ENCODE data around the gene ANKRD10. TPM values are rescaled to one million over a fixed set of nuclear protein-coding genes. Genes with fewer than 3 reads are reported as not detected.

Gene ANKRD10
- total RNA-seq, 1 experiment from 2014 or later = 120 TPM

GRCh38 chr13:110866491-110867170 is 48.2 kb downstream of the ANKRD10 start:
- no peaks in the 10 kb centered on the region for H3K9me3 Mint-ChIP-seq (ENCODE audit: low read depth, unreplicated experiment)
- no peaks in the 10 kb centered on the region for H3K27me3 Mint-ChIP-seq (ENCODE audit: unreplicated experiment)
- intact Hi-C loops (cut with micrococcal nuclease; ENCODE audit: unreplicated experiment) = no loop called here
- H3K36me3 Mint-ChIP-seq (ENCODE audit: insufficient read depth, unreplicated experiment) = peaks cover 7% of the 10 kb centered on the region
- BruUV-seq (replicated peaks) = no TSS peak
- no peak for DNase-seq
- CTCF ChIA-PET = no interaction called here
- no peaks in the 10 kb centered on the region for H3K4me1 Mint-ChIP-seq (ENCODE audit: low read depth, unreplicated experiment)
- H3K4me3 Mint-ChIP-seq (ENCODE audit: low read depth, unreplicated experiment) = no peak overlapping the region
- no peak overlapping the region for H3K27ac Mint-ChIP-seq (ENCODE audit: unreplicated experiment)
- TF ChIP-seq, protein P1, sequence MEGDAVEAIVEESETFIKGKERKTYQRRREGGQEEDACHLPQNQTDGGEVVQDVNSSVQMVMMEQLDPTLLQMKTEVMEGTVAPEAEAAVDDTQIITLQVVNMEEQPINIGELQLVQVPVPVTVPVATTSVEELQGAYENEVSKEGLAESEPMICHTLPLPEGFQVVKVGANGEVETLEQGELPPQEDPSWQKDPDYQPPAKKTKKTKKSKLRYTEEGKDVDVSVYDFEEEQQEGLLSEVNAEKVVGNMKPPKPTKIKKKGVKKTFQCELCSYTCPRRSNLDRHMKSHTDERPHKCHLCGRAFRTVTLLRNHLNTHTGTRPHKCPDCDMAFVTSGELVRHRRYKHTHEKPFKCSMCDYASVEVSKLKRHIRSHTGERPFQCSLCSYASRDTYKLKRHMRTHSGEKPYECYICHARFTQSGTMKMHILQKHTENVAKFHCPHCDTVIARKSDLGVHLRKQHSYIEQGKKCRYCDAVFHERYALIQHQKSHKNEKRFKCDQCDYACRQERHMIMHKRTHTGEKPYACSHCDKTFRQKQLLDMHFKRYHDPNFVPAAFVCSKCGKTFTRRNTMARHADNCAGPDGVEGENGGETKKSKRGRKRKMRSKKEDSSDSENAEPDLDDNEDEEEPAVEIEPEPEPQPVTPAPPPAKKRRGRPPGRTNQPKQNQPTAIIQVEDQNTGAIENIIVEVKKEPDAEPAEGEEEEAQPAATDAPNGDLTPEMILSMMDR (IDR thresholded peaks at IDR 0.05; ENCODE audit: unreplicated experiment) = no peak

GRCh38 chr13:110863685-110864084 is 51.2 kb downstream of the ANKRD10 start:
- TF ChIP-seq, protein P1 (IDR thresholded peaks at IDR 0.05; ENCODE audit: unreplicated experiment) = no peak
- Mint-ChIP-seq H3K36me3 (ENCODE audit: insufficient read depth, unreplicated experiment) (no peaks in the 10 kb centered on the region), H3K9me3 (ENCODE audit: low read depth, unreplicated experiment) (no peaks in the 10 kb centered on the region), H3K27ac (ENCODE audit: unreplicated experiment) (no peak overlapping the region), H3K4me1 (ENCODE audit: low read depth, unreplicated experiment) (no peaks in the 10 kb centered on the region), H3K4me3 (ENCODE audit: low read depth, unreplicated experiment) (no peak overlapping the region), H3K27me3 (ENCODE audit: unreplicated experiment) (no peaks in the 10 kb centered on the region)
- DNase-seq = no peak
- CTCF ChIA-PET = no interaction called here
- BruUV-seq (replicated peaks) = no TSS peak
- intact Hi-C loops (cut with micrococcal nuclease; ENCODE audit: unreplicated experiment) = no loop called here

- TF ChIP-seq, protein P1 (IDR thresholded peaks at IDR 0.05; ENCODE audit: unreplicated experiment) = no peak
- no TSS peak for BruUV-seq (replicated peaks)
Measured at GRCh38 chr13:110860983-110861382, 53.9 kb downstream of the ANKRD10 start.

GRCh38 chr13:110856942-110857835 is 57.7 kb downstream of the ANKRD10 start:
- Mint-ChIP-seq H3K4me1 (ENCODE audit: low read depth, unreplicated experiment) (no peaks in the 10 kb centered on the region), H3K4me3 (ENCODE audit: low read depth, unreplicated experiment) (no peak overlapping the region), H3K27me3 (ENCODE audit: unreplicated experiment) (no peaks in the 10 kb centered on the region), H3K27ac (ENCODE audit: unreplicated experiment) (no peak overlapping the region), H3K36me3 (ENCODE audit: insufficient read depth, unreplicated experiment) (no peaks in the 10 kb centered on the region), H3K9me3 (ENCODE audit: low read depth, unreplicated experiment) (no peaks in the 10 kb centered on the region)
- no peak for DNase-seq
- intact Hi-C loops (cut with micrococcal nuclease; ENCODE audit: unreplicated experiment) = no loop called here
- no TSS peak for BruUV-seq (replicated peaks)
- TF ChIP-seq, protein P1 (IDR thresholded peaks at IDR 0.05; ENCODE audit: unreplicated experiment) = no peak
- CTCF ChIA-PET = no interaction called here

More at GRCh38 chr13:110860983-110861382, 53.9 kb downstream of the ANKRD10 start:
- Mint-ChIP-seq H3K36me3 (ENCODE audit: insufficient read depth, unreplicated experiment) (no peaks in the 10 kb centered on the region), H3K4me3 (ENCODE audit: low read depth, unreplicated experiment) (no peak overlapping the region), H3K27ac (ENCODE audit: unreplicated experiment) (no peak overlapping the region), H3K4me1 (ENCODE audit: low read depth, unreplicated experiment) (no peaks in the 10 kb centered on the region), H3K27me3 (ENCODE audit: unreplicated experiment) (no peaks in the 10 kb centered on the region), H3K9me3 (ENCODE audit: low read depth, unreplicated experiment) (no peaks in the 10 kb centered on the region)
- DNase-seq = no peak
- CTCF ChIA-PET = no interaction called here
- intact Hi-C loops (cut with micrococcal nuclease; ENCODE audit: unreplicated experiment) = no loop called here

All from Calu3 (cell line).